Mesenchymal stem cell (in vitro differentiated cells and primary cell): Measurements from ENCODE around the gene TUB.
A peak's percentile ranks its signal among the peaks of the same experiment; 100 is the strongest.

ENCODE experiments used
- DNase-seq: peaks from one replicate; pipeline ENCODE4 v3.0.0-alpha.2; 2013
- H2AFZ ChIP-seq: one replicate; pipeline ENCODE4 v1.6.1; 2013; ENCODE audit warnings: low read depth, mild to moderate bottlenecking, control low read depth, inconsistent platforms, low read length, moderate library complexity
- H2AK5ac ChIP-seq: 2 replicates; pipeline ENCODE4 v1.6.1; 2013; ENCODE audit warnings: low read length, moderate library complexity, mild to moderate bottlenecking, inconsistent platforms; ENCODE audit not compliant: severe bottlenecking
- H2BK120ac ChIP-seq: one replicate; pipeline ENCODE4 v1.6.1; 2013; ENCODE audit warnings: low read depth, mild to moderate bottlenecking, inconsistent platforms, low read length, moderate library complexity
- H2BK12ac ChIP-seq, 2 experiments: one replicate each; pipeline ENCODE4 v1.6.1; 2013; ENCODE audit warnings: inconsistent platforms in 2 of 2, low read length in 2 of 2, mild to moderate bottlenecking in 2 of 2, moderate library complexity in 2 of 2, control low read depth in 1 of 2
- H2BK15ac ChIP-seq: one replicate; pipeline ENCODE4 v1.6.1; 2013; ENCODE audit warnings: mild to moderate bottlenecking, low read depth, inconsistent platforms; ENCODE audit not compliant: poor library complexity, severe bottlenecking
- H2BK5ac ChIP-seq: 2 replicates; pipeline ENCODE4 v1.6.1; 2013; ENCODE audit warnings: low read depth, mild to moderate bottlenecking, low read length, control low read depth, inconsistent platforms; ENCODE audit not compliant: poor library complexity, severe bottlenecking
- H3K14ac ChIP-seq, 2 experiments: one replicate each; pipeline ENCODE4 v1.6.1; 2013; ENCODE audit warnings: inconsistent platforms in 2 of 2, low read length in 2 of 2, control low read depth in 1 of 2, mild to moderate bottlenecking in 1 of 2, moderate library complexity in 1 of 2
- H3K18ac ChIP-seq, 2 experiments: one replicate each; pipeline ENCODE4 v1.6.1; 2013; ENCODE audit warnings: inconsistent platforms in 2 of 2, low read length in 2 of 2, control low read depth in 1 of 2, low read depth in 1 of 2, mild to moderate bottlenecking in 1 of 2
- H3K23ac ChIP-seq, 2 experiments: one replicate each; pipeline ENCODE4 v1.6.1; 2013; ENCODE audit warnings: inconsistent platforms in 2 of 2, low read length in 2 of 2, mild to moderate bottlenecking in 2 of 2, moderate library complexity in 2 of 2, control low read depth in 1 of 2
- H3K27ac ChIP-seq: 2 replicates; pipeline ENCODE4 v1.5.1; 2013; ENCODE audit warnings: mild to moderate bottlenecking, moderate library complexity, low read length, control low read depth, inconsistent platforms; ENCODE audit not compliant: poor library complexity, severe bottlenecking
- H3K27me3 ChIP-seq, 2 experiments: 2 replicates each; pipeline versions ENCODE4 v1.6.1 to v1.7.0; 2013; ENCODE audit warnings: low read length in 2 of 2, mild to moderate bottlenecking in 2 of 2, moderate library complexity in 2 of 2, control low read depth in 1 of 2, inconsistent platforms in 1 of 2; ENCODE audit not compliant: control insufficient read depth in 1 of 2, insufficient read depth in 1 of 2
- H3K36me3 ChIP-seq, 2 experiments: 2 replicates each; pipeline versions ENCODE4 v1.6.1 to v1.7.0; 2013; ENCODE audit warnings: low read length in 2 of 2, control low read depth in 1 of 2, inconsistent platforms in 1 of 2, low read depth in 1 of 2, mild to moderate bottlenecking in 1 of 2; ENCODE audit not compliant: insufficient read depth in 2 of 2, control insufficient read depth in 1 of 2
- H3K4ac ChIP-seq, 2 experiments: one replicate each; pipeline ENCODE4 v1.6.1; 2013; ENCODE audit warnings: inconsistent platforms in 2 of 2, low read length in 2 of 2, mild to moderate bottlenecking in 2 of 2, moderate library complexity in 2 of 2, control low read depth in 1 of 2, low read depth in 1 of 2
- H3K4me1 ChIP-seq: 2 replicates; pipeline ENCODE4 v1.6.1; 2013; ENCODE audit warnings: low read depth, low read length, control low read depth; ENCODE audit not compliant: control insufficient read depth, insufficient read depth
- H3K4me2 ChIP-seq: 2 replicates; pipeline ENCODE4 v1.6.1; 2013; ENCODE audit warnings: low read length, mild to moderate bottlenecking, inconsistent platforms; ENCODE audit not compliant: poor library complexity, severe bottlenecking
- H3K4me3 ChIP-seq, 2 experiments: 2 replicates each; pipeline versions ENCODE4 v1.5.1 to v1.7.0; 2013; ENCODE audit warnings: low read length in 2 of 2, mild to moderate bottlenecking in 2 of 2, control low read depth in 1 of 2, low read depth in 1 of 2; ENCODE audit not compliant: insufficient read depth in 1 of 2
- H3K79me1 ChIP-seq: replicated peaks from 2 replicates; pipeline ENCODE4 v1.6.1; 2013; ENCODE audit warnings: mild to moderate bottlenecking, control low read depth, low read length, inconsistent platforms; ENCODE audit not compliant: poor library complexity, severe bottlenecking
- H3K9ac ChIP-seq: 2 replicates; pipeline ENCODE4 v1.7.0; 2013; ENCODE audit warnings: mild to moderate bottlenecking, low read length, moderate library complexity
- H3K9me3 ChIP-seq: 2 replicates; pipeline ENCODE4 v1.7.0; 2013; ENCODE audit warnings: mild to moderate bottlenecking, low read length; ENCODE audit not compliant: control insufficient read depth
- H4K8ac ChIP-seq: one replicate; pipeline ENCODE4 v1.6.1; 2013; ENCODE audit warnings: inconsistent platforms, mild to moderate bottlenecking, low read length, moderate library complexity
- H4K91ac ChIP-seq: one replicate; pipeline ENCODE4 v1.6.1; 2013; ENCODE audit warnings: mild to moderate bottlenecking, low read length, inconsistent platforms
- WGBS: methylation state at CpG from one replicate; pipeline ENCODE4 v1.1.7; 2013; ENCODE audit warnings: mixed read lengths; 5-methylcytosine and 5-hydroxymethylcytosine counted together

Gene TUB

DNA sequence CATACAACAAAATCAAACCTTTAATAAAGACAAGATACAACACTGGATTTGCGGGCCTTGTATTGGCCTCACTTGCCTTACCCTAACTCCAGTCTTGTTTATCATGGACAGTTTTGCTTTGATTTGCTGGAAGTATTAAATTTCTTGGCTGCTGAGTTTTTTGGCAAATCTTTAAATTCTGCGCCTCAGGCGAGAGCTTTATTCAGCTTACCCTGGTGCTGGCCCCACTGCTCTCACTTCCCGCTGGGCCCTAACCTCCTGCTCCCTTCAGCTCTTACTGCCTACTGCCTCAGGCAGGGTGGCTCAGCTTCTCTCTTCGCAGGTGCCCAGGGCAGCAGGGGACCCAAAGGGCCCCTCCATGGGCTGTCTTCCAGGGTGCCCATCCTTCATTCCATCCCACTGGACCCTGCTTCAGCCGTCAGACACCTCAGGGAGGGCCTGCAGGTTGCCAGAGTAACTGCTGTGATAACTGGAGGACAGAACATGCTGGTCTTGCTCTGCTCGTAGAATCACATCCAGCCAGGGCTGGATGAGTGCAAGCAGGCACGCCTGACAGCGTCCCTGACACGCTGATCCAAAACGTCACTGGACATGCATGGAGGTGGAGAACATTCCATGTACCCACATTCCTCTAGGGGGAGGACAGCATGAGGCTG, 45.7 kb upstream of the TUB start:
- no peak overlapping the region for H3K18ac ChIP-seq
- H3K4me1 ChIP-seq = peaks cover 5% of the 10 kb centered on the region
- H3K27ac ChIP-seq = no peak overlapping the region
- H2BK15ac ChIP-seq = no peak overlapping the region
- no peak for DNase-seq
- H3K23ac ChIP-seq = no peak overlapping the region
- H2BK12ac ChIP-seq = no peak overlapping the region
- no peaks in the 10 kb centered on the region for H3K9me3 ChIP-seq
- no peak overlapping the region for H3K9ac ChIP-seq
- H4K8ac ChIP-seq = no peak overlapping the region
- no peak overlapping the region for H3K4me3 ChIP-seq
- WGBS = 91% methylated on average over 10 of the region's 11 CpGs
- H3K36me3 ChIP-seq = no peaks in the 10 kb centered on the region
- H2BK120ac ChIP-seq = no peak overlapping the region
- peak overlapping the region in 1 of 2 experiments; percentile 8 for H3K4ac ChIP-seq
- H3K4me2 ChIP-seq = no peak overlapping the region
- peak overlapping the region in 1 of 2 experiments; percentile 12 for H3K14ac ChIP-seq
- H3K79me1 ChIP-seq = no peaks in the 10 kb centered on the region
- no peak overlapping the region for H2BK5ac ChIP-seq
- no peak overlapping the region for H2AK5ac ChIP-seq
- H3K27me3 ChIP-seq = peaks cover 43 to 73% of the 10 kb centered on the region in 2 experiments
- no peak overlapping the region for H4K91ac ChIP-seq
- H2AFZ ChIP-seq = no peak overlapping the region

GRCh38 chr11:8036002-8036802, 44.8 kb upstream of the TUB start:
- peaks cover 5% of the 10 kb centered on the region for H3K4me1 ChIP-seq
- no peaks in the 10 kb centered on the region for H3K36me3 ChIP-seq
- H2AK5ac ChIP-seq = no peak overlapping the region
- H3K14ac ChIP-seq = no peak overlapping the region
- 72% methylated on average over 5 of the region's 5 CpGs for WGBS
- no peak overlapping the region for H4K91ac ChIP-seq
- H3K23ac ChIP-seq = no peak overlapping the region
- no peak overlapping the region for H3K18ac ChIP-seq
- H3K27ac ChIP-seq = no peak overlapping the region
- H3K9me3 ChIP-seq = no peaks in the 10 kb centered on the region
- no peaks in the 10 kb centered on the region for H3K79me1 ChIP-seq
- no peak overlapping the region for H2AFZ ChIP-seq
- H2BK5ac ChIP-seq = no peak overlapping the region
- H3K9ac ChIP-seq = no peak overlapping the region
- peaks cover 49 to 72% of the 10 kb centered on the region in 2 experiments for H3K27me3 ChIP-seq
- H3K4me3 ChIP-seq = no peak overlapping the region
- H3K4ac ChIP-seq = no peak overlapping the region
- H2BK12ac ChIP-seq = no peak overlapping the region
- no peak for DNase-seq
- no peak overlapping the region for H2BK120ac ChIP-seq
- H4K8ac ChIP-seq = no peak overlapping the region
- H3K4me2 ChIP-seq = no peak overlapping the region
- no peak overlapping the region for H2BK15ac ChIP-seq

DNA sequence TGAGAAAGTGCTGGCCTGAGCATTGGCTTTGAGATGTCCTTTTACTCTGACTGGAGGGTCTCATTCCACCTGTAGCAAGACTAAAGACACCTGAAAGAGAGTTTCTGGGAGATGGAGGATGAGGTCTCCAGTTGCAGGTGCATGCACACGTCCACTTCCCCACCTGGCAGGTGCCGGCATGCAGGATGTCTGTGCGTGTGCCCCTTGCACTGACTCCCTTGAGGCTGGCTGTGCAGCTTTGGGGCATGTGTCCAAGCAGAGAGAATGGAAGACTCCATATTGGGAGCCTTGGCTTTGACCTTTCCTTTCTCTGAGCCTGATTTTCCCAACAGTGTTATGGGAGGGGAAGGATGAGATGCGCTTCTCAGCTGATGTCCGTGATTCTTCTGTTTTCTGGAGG, 44.0 kb upstream of the TUB start:
- Histone ChIP-seq H3K4me1 (peaks cover 5% of the 10 kb centered on the region), H3K27ac (no peak overlapping the region), H2BK5ac (no peak overlapping the region), H4K8ac (no peak overlapping the region), H2BK120ac (no peak overlapping the region), H3K9ac (no peak overlapping the region), H2AFZ (no peak overlapping the region), H3K4ac (no peak overlapping the region), H3K79me1 (no peaks in the 10 kb centered on the region), H3K9me3 (no peaks in the 10 kb centered on the region), H2BK15ac (no peak overlapping the region), H3K18ac (no peak overlapping the region), H3K4me2 (no peak overlapping the region), H3K23ac (no peak overlapping the region), H2AK5ac (no peak overlapping the region), H3K4me3 (no peak overlapping the region), H2BK12ac (no peak overlapping the region), H4K91ac (no peak overlapping the region), H3K36me3 (no peaks in the 10 kb centered on the region), H3K27me3 (peaks cover 49 to 69% of the 10 kb centered on the region in 2 experiments), H3K14ac (no peak overlapping the region)
- no peak for DNase-seq
- 91% methylated on average over 4 of the region's 5 CpGs for WGBS

DNA sequence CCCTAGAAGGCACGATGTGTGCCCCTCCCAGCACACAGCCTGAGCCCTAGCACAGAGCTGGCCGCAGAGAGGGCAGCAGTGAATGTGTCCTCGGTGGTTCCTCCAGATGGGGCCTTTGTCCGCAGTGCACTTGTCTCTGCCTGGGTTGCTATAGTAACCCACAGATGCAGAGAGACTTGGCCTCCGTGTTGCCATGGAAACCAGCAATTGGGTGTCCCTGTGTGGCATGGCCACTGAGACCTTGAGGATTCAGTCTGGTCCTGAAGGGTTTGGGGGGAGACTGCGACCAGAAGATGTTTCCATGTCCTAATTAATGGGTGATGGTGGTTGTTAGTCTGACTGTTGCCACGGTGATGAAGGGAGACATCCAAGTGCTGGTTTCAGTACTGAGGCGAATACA, 42.6 kb upstream of the TUB start:
- Histone ChIP-seq H3K36me3 (no peaks in the 10 kb centered on the region), H4K91ac (no peak overlapping the region), H4K8ac (no peak overlapping the region), H3K9ac (no peak overlapping the region), H2AK5ac (no peak overlapping the region), H2AFZ (no peak overlapping the region), H3K4ac (no peak overlapping the region), H3K4me2 (no peak overlapping the region), H3K27ac (no peak overlapping the region), H3K4me3 (no peak overlapping the region), H3K14ac (no peak overlapping the region), H2BK5ac (no peak overlapping the region), H2BK120ac (no peak overlapping the region), H3K18ac (no peak overlapping the region), H2BK12ac (no peak overlapping the region), H2BK15ac (no peak overlapping the region), H3K4me1 (peaks cover 2% of the 10 kb centered on the region), H3K23ac (no peak overlapping the region), H3K27me3 (peaks cover 38 to 58% of the 10 kb centered on the region in 2 experiments), H3K79me1 (no peaks in the 10 kb centered on the region), H3K9me3 (no peaks in the 10 kb centered on the region)
- no peak for DNase-seq
- 77% methylated on average over 8 of the region's 8 CpGs for whole genome bisulfite sequencing
